OCI-LY7 (cell line): ENCODE data around the gene SULF2. TPM values are rescaled to one million over a fixed set of nuclear protein-coding genes. Genes with fewer than 3 reads are reported as not detected.

Source experiments
- BruUV-seq: library from RNA; stranded (reverse); fragments of 400-500 nt; replicated peaks from 2 replicates; lab custom pipeline; 2021; lab: Mats Ljungman, UMichigan
- CTCF ChIA-PET: fragments of 300-600 bp; sonication (Branson Sonifier 250); formaldehyde crosslinking; loops from one replicate; lab custom pipeline; 2022; ENCODE audit warnings: antibody characterized with exemption; ENCODE audit not compliant: unreplicated experiment; lab: Charles Lee
- POLR2A ChIA-PET: fragments of 300-600 bp; sonication (Branson Sonifier 250); formaldehyde crosslinking; loops from one replicate; lab custom pipeline; 2022; ENCODE audit warnings: antibody characterized with exemption; lab: Charles Lee
- DNase-seq: peaks from one replicate; pipeline ENCODE4 v3.0.0-alpha.2; 2015; ENCODE audit warnings: low spot score
- H2AFZ ChIP-seq: fragments of 200-600 bp; sonication (generic), shearing (Covaris generic); 2 replicates; pipeline ENCODE4 v1.6.1; 2014; ENCODE audit warnings: mild to moderate bottlenecking, antibody characterized with exemption, low read length, moderate library complexity
- H3K27ac ChIP-seq: fragments of 200-600 bp; sonication (generic); 2 replicates; pipeline ENCODE4 v1.5.1; 2014; ENCODE audit warnings: mixed run types, low read depth, mild to moderate bottlenecking, moderate library complexity, low read length, inconsistent platforms; ENCODE audit not compliant: poor library complexity, severe bottlenecking
- H3K36me3 ChIP-seq: fragments of 200-600 bp; sonication (generic); 2 replicates; pipeline ENCODE4 v1.6.1; 2014; ENCODE audit warnings: mild to moderate bottlenecking, antibody characterized with exemption, low read length, moderate library complexity, mixed read lengths; ENCODE audit not compliant: insufficient read depth
- H3K4me1 ChIP-seq: fragments of 200-600 bp; sonication (generic); 2 replicates; pipeline ENCODE4 v1.5.1; 2014; ENCODE audit warnings: mild to moderate bottlenecking, low read length; ENCODE audit not compliant: insufficient read depth, poor library complexity, severe bottlenecking
- H3K4me2 ChIP-seq: fragments of 200-600 bp; sonication (generic); 2 replicates; pipeline ENCODE4 v1.6.1; 2014; ENCODE audit warnings: mild to moderate bottlenecking, low read length
- H3K4me3 ChIP-seq: fragments of 200-600 bp; sonication (generic); 2 replicates; pipeline ENCODE4 v1.5.1; 2014; ENCODE audit warnings: mild to moderate bottlenecking, low read depth, low read length; ENCODE audit not compliant: poor library complexity, severe bottlenecking
- H3K79me2 ChIP-seq: fragments of 200-600 bp; sonication (generic); 2 replicates; pipeline ENCODE4 v1.6.1; 2016; ENCODE audit warnings: low read depth, mild to moderate bottlenecking, low read length, moderate library complexity, mixed read lengths; ENCODE audit not compliant: insufficient read depth
- H3K9me2 ChIP-seq: fragments of 200-600 bp; sonication (generic); 2 replicates; pipeline ENCODE4 v1.6.1; 2016; ENCODE audit warnings: mild to moderate bottlenecking, low read length, mixed read lengths; ENCODE audit not compliant: insufficient read depth
- H3K9me3 ChIP-seq: fragments of 200-600 bp; sonication (generic); 2 replicates; pipeline ENCODE4 v1.6.1; 2014; ENCODE audit warnings: mild to moderate bottlenecking, mixed run types, low read length, mixed read lengths
- H4K20me1 ChIP-seq: fragments of 200-600 bp; sonication (generic); 2 replicates; pipeline ENCODE4 v1.6.1; 2014; ENCODE audit warnings: mild to moderate bottlenecking, antibody characterized with exemption, low read length, moderate library complexity, mixed read lengths; ENCODE audit not compliant: insufficient read depth
- CTCF ChIP-seq: fragments of 200-600 bp; sonication (generic); conservative IDR thresholded peaks from 2 replicates; pipeline ENCODE4 v1.5.1; 2014; ENCODE audit warnings: mild to moderate bottlenecking, antibody characterized with exemption, low read length, moderate library complexity, mixed read lengths
- EZH2phosphoT487 ChIP-seq: fragments of 200-600 bp; sonication (generic); IDR thresholded peaks from 2 replicates; pipeline ENCODE4 v1.6.1; 2018; ENCODE audit warnings: low read depth, borderline replicate concordance, mild to moderate bottlenecking, mixed run types, antibody characterized with exemption, low read length, moderate library complexity, mixed read lengths
- intact Hi-C: fragments of 100-400 bp; cut with micrococcal nuclease; formaldehyde crosslinking; loops from one replicate; pipeline ENCODE4 v1.10.0; 2022; ENCODE audit not compliant: unreplicated experiment
- total RNA-seq, 2 experiments: library from RNA; depleted of rRNA in 1 of 2; stranded (reverse); fragments of >200 nt in 1 of 2; shearing (Covaris generic) in 1 of 2; gene quantifications; 2 replicates each; pipeline ENCODE4 v1.2.3, GENCODE V29; 2014 to 2022

SULF2 gene
- total RNA-seq, 2 experiments from 2014 or later = 0.03 to 0.51 TPM

GRCh38 chr20:47818996-47819609 lies 33.8 kb upstream of the SULF2 start:
- POLR2A ChIA-PET = no interaction called here
- Histone ChIP-seq H3K4me3 (no peak overlapping the region), H3K79me2 (no peaks in the 10 kb centered on the region), H3K4me2 (no peak overlapping the region), H3K27ac (no peak overlapping the region), H3K9me2 (no peaks in the 10 kb centered on the region), H2AFZ (no peak overlapping the region), H3K4me1 (peaks cover 32% of the 10 kb centered on the region), H4K20me1 (no peaks in the 10 kb centered on the region), H3K9me3 (no peaks in the 10 kb centered on the region), H3K36me3 (no peaks in the 10 kb centered on the region)
- TF ChIP-seq EZH2phosphoT487 (no peak), CTCF (no peak)
- no TSS peak for BruUV-seq
- intact Hi-C loops = loop anchor here (10.0 kb wide), 1 partner anchor 76 kb away; no protein-coding TSS in a partner anchor
- CTCF ChIA-PET = no interaction called here
- DNase-seq = no peak

GRCh38 chr20:47818466-47818865 lies 33.2 kb upstream of the SULF2 start:
- Histone ChIP-seq H3K4me2 (no peak overlapping the region), H3K36me3 (no peaks in the 10 kb centered on the region), H3K27ac (no peak overlapping the region), H3K79me2 (no peaks in the 10 kb centered on the region), H2AFZ (no peak overlapping the region), H3K9me3 (no peaks in the 10 kb centered on the region), H3K9me2 (no peaks in the 10 kb centered on the region), H3K4me1 (peaks cover 32% of the 10 kb centered on the region), H3K4me3 (no peak overlapping the region), H4K20me1 (no peaks in the 10 kb centered on the region)
- no TSS peak for BruUV-seq
- no peak for DNase-seq
- CTCF ChIA-PET = no interaction called here
- TF ChIP-seq EZH2phosphoT487 = no peak
- no peak for TF ChIP-seq CTCF
- POLR2A ChIA-PET = no interaction called here
- intact Hi-C loops = loop anchor here (10.0 kb wide), 1 partner anchor 76 kb away; no protein-coding TSS in a partner anchor

GRCh38 chr20:47818016-47818415 lies 32.7 kb upstream of the SULF2 start:
- POLR2A ChIA-PET = no interaction called here
- Histone ChIP-seq H2AFZ (no peak overlapping the region), H3K4me3 (no peak overlapping the region), H4K20me1 (no peaks in the 10 kb centered on the region), H3K79me2 (no peaks in the 10 kb centered on the region), H3K27ac (no peak overlapping the region), H3K36me3 (no peaks in the 10 kb centered on the region), H3K9me3 (no peaks in the 10 kb centered on the region), H3K4me1 (peaks cover 32% of the 10 kb centered on the region), H3K9me2 (no peaks in the 10 kb centered on the region), H3K4me2 (no peak overlapping the region)
- intact Hi-C loops = loop anchor here (10.0 kb wide), 1 partner anchor 77 kb away; no protein-coding TSS in a partner anchor
- TF ChIP-seq CTCF (no peak), EZH2phosphoT487 (no peak)
- no peak for DNase-seq
- no TSS peak for BruUV-seq
- CTCF ChIA-PET = no interaction called here
